ENCODE results near the gene AUTS2.

DNA sequence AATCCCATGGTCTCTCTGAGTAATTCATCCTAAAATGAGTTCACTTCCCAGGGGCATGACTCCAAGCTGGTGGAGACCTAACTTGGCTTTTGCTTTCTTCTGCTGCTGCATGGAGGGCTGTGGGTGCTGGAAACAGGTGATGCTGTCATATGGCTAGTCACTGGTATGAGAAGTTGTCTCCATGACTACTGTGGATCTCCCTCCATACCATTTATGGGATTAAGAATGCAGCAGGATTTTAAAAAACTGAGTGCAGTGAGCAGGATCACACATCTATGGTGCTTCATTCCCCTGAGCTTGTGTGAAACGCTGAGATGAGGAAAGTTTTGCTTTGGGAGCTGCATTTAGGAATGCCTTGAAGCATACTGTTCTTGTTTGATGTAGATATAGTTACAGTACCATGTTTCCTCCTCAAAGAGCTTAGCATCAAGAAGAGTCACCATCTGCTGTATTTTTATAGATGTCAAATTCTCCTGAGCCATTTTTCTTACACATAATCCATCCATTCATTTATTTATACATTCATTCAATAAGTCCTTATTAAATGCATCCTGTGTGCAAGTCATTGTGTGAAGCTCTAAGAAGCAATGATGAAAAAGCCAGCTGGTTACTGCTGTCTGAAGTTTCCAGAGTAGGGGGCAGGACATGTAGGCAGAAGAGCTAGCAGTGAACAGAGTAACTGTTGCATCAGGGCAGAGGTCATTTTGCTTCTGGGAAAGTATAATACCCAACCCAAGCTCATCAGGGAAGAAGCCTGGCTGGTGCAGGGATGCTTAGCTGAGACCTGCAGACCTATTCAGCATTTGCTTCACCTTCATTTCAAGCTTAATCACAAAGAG is 534.8 kb downstream of the AUTS2 start:
- TF ChIP-seq, protein P1, sequence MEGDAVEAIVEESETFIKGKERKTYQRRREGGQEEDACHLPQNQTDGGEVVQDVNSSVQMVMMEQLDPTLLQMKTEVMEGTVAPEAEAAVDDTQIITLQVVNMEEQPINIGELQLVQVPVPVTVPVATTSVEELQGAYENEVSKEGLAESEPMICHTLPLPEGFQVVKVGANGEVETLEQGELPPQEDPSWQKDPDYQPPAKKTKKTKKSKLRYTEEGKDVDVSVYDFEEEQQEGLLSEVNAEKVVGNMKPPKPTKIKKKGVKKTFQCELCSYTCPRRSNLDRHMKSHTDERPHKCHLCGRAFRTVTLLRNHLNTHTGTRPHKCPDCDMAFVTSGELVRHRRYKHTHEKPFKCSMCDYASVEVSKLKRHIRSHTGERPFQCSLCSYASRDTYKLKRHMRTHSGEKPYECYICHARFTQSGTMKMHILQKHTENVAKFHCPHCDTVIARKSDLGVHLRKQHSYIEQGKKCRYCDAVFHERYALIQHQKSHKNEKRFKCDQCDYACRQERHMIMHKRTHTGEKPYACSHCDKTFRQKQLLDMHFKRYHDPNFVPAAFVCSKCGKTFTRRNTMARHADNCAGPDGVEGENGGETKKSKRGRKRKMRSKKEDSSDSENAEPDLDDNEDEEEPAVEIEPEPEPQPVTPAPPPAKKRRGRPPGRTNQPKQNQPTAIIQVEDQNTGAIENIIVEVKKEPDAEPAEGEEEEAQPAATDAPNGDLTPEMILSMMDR (IDR thresholded peaks at IDR 0.05; ENCODE audit: insufficient read depth, low read length, poor library complexity, severe bottlenecking) = no peak
- no peak for TF ChIP-seq EZH2phosphoT487 (conservative IDR thresholded peaks at IDR 0.05; ENCODE audit: low read length)

All from SU-DHL-6 (cell line).